Natural killer cell (primary cell): ENCODE results near the gene ZBTB21. TPM values are rescaled to one million over a fixed set of nuclear protein-coding genes. Genes with fewer than 3 reads are reported as not detected.

ENCODE experiments used
- ATAC-seq, 3 donors: fragments of 150-1000 bp in 2 of 3; fragments of 200-7000 bp in 1 of 3; cut with Tn5 transposase; 1 replicate in 1 of 3; 2 replicates in 2 of 3; pipeline ENCODE4 v1.10.0; 2021; ENCODE audit warnings: mild to moderate bottlenecking in 2 of 3, moderate library complexity in 2 of 3
- DNase-seq, 2 donors: peaks; one replicate each; pipeline versions ENCODE4 v3.0.0 to v3.0.0-alpha.2; 2013 to 2021; ENCODE audit warnings: mixed read lengths in 1 of 2
- H3K27ac ChIP-seq: one replicate; pipeline ENCODE4 v1.5.1; 2013; ENCODE audit warnings: mild to moderate bottlenecking, low read length
- H3K27me3 ChIP-seq: one replicate; pipeline ENCODE4 v1.6.1; 2013; ENCODE audit warnings: low read length; ENCODE audit not compliant: control insufficient read depth, insufficient read depth
- H3K36me3 ChIP-seq: one replicate; pipeline ENCODE4 v1.6.1; 2013; ENCODE audit warnings: low read length; ENCODE audit not compliant: control insufficient read depth, insufficient read depth
- H3K4me1 ChIP-seq: one replicate; pipeline ENCODE4 v1.6.1; 2013; ENCODE audit warnings: low read length; ENCODE audit not compliant: control insufficient read depth, insufficient read depth
- H3K4me3 ChIP-seq: one replicate; pipeline ENCODE4 v1.5.1; 2013; ENCODE audit warnings: low read length
- H3K9me3 ChIP-seq: one replicate; pipeline ENCODE4 v1.6.1; 2013; ENCODE audit warnings: low read length; ENCODE audit not compliant: control insufficient read depth, insufficient read depth
- H3K27ac Mint-ChIP-seq, 2 donors: one replicate each; pipeline ENCODE4 v1.8.0; 2022; ENCODE audit warnings: mild to moderate bottlenecking in 2 of 2, mixed read lengths in 2 of 2, moderate library complexity in 1 of 2
- H3K27me3 Mint-ChIP-seq, 2 donors: one replicate each; pipeline ENCODE4 v1.8.0; 2022; ENCODE audit warnings: low read depth in 2 of 2, mixed read lengths in 2 of 2
- H3K36me3 Mint-ChIP-seq: one replicate; pipeline ENCODE4 v1.8.0; 2022; ENCODE audit warnings: mixed read lengths
- H3K4me1 Mint-ChIP-seq, 2 donors: one replicate each; pipeline ENCODE4 v1.8.0; 2022; ENCODE audit warnings: mixed read lengths in 2 of 2
- H3K4me3 Mint-ChIP-seq: one replicate; pipeline ENCODE4 v1.8.0; 2022; ENCODE audit warnings: mild to moderate bottlenecking, moderate library complexity, mixed read lengths
- H3K9me3 Mint-ChIP-seq, 2 donors: one replicate each; pipeline ENCODE4 v1.8.0; 2022; ENCODE audit warnings: mixed read lengths in 2 of 2
- WGBS: methylation state at CpG from one replicate; pipeline ENCODE4 v1.1.7; 2013; ENCODE audit warnings: missing lambda C conversion rate; ENCODE audit not compliant: insufficient coverage; 5-methylcytosine and 5-hydroxymethylcytosine counted together
- intact Hi-C: fragments of 100-400 bp; cut with micrococcal nuclease; formaldehyde crosslinking; loops from one replicate; pipeline ENCODE4 v1.14.2; 2022
- total RNA-seq, 4 donors: library from RNA; stranded (reverse); fragments of 120-200 nt in 1 of 4; gene quantifications; one replicate each; pipeline versions ENCODE4 v1.2.3 to v1.2.4, GENCODE V29; 2013 to 2022
- TF ChIP-seq, protein P1 (sequence below): fragments of 200-600 bp; IDR thresholded peaks from one replicate; pipeline ENCODE4 v1.8.0; 2022; ENCODE audit warnings: antibody characterized with exemption

The ZBTB21 gene
- total RNA-seq, 3 donors from 2014 or later (not counting 1 experiment from before 2014, with no cell fraction given): 78.2 to 113 (median 100) TPM

DNA sequence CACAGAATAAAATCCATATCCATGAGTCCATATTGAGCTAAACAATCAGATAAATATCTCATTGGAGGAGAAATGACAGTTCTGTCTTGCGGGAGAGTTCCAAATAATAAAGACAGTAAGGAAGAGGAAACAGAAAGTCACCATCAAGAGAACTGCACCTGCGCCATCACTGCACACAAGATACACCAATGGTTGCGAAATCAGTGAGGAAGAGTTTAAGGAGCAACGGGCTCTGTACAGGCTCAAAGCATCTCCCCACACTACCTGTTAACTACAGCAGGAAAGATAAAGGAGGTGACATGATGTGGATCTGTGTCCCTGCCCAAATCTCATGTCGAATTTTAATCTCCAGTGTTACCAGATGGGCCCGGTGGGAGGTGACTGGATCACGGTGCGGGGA is 64.2 kb downstream of the ZBTB21 start:
- no peaks in the 10 kb centered on the region for H3K27me3 Mint-ChIP-seq
- intact Hi-C loops: no loop called here

DNA sequence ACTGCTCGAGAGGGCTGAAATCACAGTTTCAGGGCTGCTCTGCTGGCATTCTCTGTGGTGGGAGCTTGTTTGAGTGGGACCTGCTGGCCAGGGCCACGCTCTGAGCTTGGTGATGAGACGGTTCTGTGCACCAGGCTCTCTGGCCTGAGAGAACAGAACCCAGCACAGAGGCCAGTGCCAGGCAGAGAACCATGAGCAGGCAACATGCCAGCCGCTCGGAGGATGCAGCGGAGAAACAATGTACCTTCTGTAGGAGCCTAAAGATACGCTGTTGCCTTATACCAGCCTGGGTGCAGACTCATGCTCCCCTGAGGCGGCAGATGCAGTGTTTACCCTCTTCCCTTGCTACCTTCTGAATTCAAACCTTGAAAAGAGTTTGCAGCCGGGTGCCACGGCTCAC is 66.3 kb downstream of the ZBTB21 start:
- H3K27me3 ChIP-seq: no peaks in the 10 kb centered on the region
- TF ChIP-seq, protein P1, sequence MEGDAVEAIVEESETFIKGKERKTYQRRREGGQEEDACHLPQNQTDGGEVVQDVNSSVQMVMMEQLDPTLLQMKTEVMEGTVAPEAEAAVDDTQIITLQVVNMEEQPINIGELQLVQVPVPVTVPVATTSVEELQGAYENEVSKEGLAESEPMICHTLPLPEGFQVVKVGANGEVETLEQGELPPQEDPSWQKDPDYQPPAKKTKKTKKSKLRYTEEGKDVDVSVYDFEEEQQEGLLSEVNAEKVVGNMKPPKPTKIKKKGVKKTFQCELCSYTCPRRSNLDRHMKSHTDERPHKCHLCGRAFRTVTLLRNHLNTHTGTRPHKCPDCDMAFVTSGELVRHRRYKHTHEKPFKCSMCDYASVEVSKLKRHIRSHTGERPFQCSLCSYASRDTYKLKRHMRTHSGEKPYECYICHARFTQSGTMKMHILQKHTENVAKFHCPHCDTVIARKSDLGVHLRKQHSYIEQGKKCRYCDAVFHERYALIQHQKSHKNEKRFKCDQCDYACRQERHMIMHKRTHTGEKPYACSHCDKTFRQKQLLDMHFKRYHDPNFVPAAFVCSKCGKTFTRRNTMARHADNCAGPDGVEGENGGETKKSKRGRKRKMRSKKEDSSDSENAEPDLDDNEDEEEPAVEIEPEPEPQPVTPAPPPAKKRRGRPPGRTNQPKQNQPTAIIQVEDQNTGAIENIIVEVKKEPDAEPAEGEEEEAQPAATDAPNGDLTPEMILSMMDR: no peak
- WGBS: 93% methylated on average over 10 of the region's 10 CpGs
- no peaks in the 10 kb centered on the region for H3K36me3 Mint-ChIP-seq
- ATAC-seq (no peak), DNase-seq (no peak)
- no peak overlapping the region for H3K27ac ChIP-seq
- H3K4me1 ChIP-seq: no peaks in the 10 kb centered on the region
- H3K27ac Mint-ChIP-seq: no peak overlapping the region
- no peaks in the 10 kb centered on the region for H3K9me3 Mint-ChIP-seq
- H3K27me3 Mint-ChIP-seq: no peaks in the 10 kb centered on the region
- H3K9me3 ChIP-seq: no peaks in the 10 kb centered on the region
- no peaks in the 10 kb centered on the region for H3K4me1 Mint-ChIP-seq
- no peak overlapping the region for H3K4me3 Mint-ChIP-seq
- H3K4me3 ChIP-seq: no peak overlapping the region
- intact Hi-C loops: no loop called here
- no peaks in the 10 kb centered on the region for H3K36me3 ChIP-seq

More for the DNA sequence above, 64.2 kb downstream of the ZBTB21 start:
- Mint-ChIP-seq H3K9me3 (no peaks in the 10 kb centered on the region), H3K4me3 (no peak overlapping the region), H3K4me1 (no peaks in the 10 kb centered on the region), H3K27ac (no peak overlapping the region), H3K36me3 (no peaks in the 10 kb centered on the region)
- DNase-seq: no peak
- H3K36me3 ChIP-seq: no peaks in the 10 kb centered on the region
- H3K4me3 ChIP-seq: no peak overlapping the region
- H3K27ac ChIP-seq: no peak overlapping the region
- no peaks in the 10 kb centered on the region for H3K4me1 ChIP-seq
- WGBS: 90% methylated on average over 6 of the region's 8 CpGs
- H3K27me3 ChIP-seq: no peaks in the 10 kb centered on the region
- no peaks in the 10 kb centered on the region for H3K9me3 ChIP-seq
- TF ChIP-seq, protein P1: no peak
- no peak for ATAC-seq

- H3K9me3 ChIP-seq: no peaks in the 10 kb centered on the region
- TF ChIP-seq, protein P1: no peak
- no peak overlapping the region for H3K4me3 ChIP-seq
- DNase-seq: no peak
- no peaks in the 10 kb centered on the region for H3K4me1 ChIP-seq
- Mint-ChIP-seq H3K36me3 (no peaks in the 10 kb centered on the region), H3K27me3 (peaks cover 3 to 4% of the 10 kb centered on the region in 2 donors), H3K4me3 (no peak overlapping the region), H3K4me1 (no peaks in the 10 kb centered on the region), H3K27ac (no peak overlapping the region), H3K9me3 (no peaks in the 10 kb centered on the region)
- 87% methylated on average over 9 of the region's 9 CpGs for WGBS
- no peak overlapping the region for H3K27ac ChIP-seq
- ATAC-seq: peak in 1 of 3 donors; percentile 20
- no peaks in the 10 kb centered on the region for H3K36me3 ChIP-seq
- no peaks in the 10 kb centered on the region for H3K27me3 ChIP-seq
- intact Hi-C loops: no loop called here
Measured at GRCh38 chr21:41942457-41942856, 67.7 kb downstream of the ZBTB21 start.

DNA sequence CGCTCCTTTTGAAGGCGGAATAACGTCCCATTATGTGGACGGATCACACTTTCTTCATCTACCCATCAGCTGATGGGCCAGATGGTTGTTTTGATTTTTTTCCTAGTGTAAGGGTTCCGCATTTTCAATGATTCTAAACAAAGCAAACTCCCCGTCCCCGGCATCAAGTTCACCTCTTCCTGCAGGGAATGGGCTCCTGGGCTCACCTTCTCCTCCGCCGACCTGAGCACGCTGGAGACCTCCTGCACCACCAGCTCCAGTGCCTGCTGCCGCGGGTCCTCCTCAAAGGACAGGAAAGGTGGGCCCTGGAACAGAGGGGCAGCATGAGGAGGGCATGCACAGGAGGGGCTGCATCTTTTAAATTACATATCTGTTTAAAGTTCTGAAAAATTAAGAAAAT is 68.2 kb downstream of the ZBTB21 start:
- intact Hi-C loops: no loop called here
- Mint-ChIP-seq H3K4me1 (no peaks in the 10 kb centered on the region), H3K36me3 (no peaks in the 10 kb centered on the region), H3K4me3 (no peak overlapping the region), H3K27me3 (peaks cover 3 to 5% of the 10 kb centered on the region in 2 donors), H3K9me3 (no peaks in the 10 kb centered on the region), H3K27ac (no peak overlapping the region)
- Histone ChIP-seq H3K4me3 (no peak overlapping the region), H3K9me3 (no peaks in the 10 kb centered on the region), H3K4me1 (no peaks in the 10 kb centered on the region), H3K27me3 (no peaks in the 10 kb centered on the region), H3K27ac (no peak overlapping the region), H3K36me3 (no peaks in the 10 kb centered on the region)
- ATAC-seq: no peak
- 96% methylated on average over 12 of the region's 12 CpGs for WGBS
- no peak for DNase-seq
- TF ChIP-seq, protein P1: no peak
